ENCODE results near the gene DLG2. TPM values are rescaled to one million over a fixed set of nuclear protein-coding genes. Genes with fewer than 3 reads are reported as not detected.

The DLG2 gene
- total and polyA plus RNA-seq, 9 donors = 2.5 to 20.7 (median 12.0) TPM

DNA sequence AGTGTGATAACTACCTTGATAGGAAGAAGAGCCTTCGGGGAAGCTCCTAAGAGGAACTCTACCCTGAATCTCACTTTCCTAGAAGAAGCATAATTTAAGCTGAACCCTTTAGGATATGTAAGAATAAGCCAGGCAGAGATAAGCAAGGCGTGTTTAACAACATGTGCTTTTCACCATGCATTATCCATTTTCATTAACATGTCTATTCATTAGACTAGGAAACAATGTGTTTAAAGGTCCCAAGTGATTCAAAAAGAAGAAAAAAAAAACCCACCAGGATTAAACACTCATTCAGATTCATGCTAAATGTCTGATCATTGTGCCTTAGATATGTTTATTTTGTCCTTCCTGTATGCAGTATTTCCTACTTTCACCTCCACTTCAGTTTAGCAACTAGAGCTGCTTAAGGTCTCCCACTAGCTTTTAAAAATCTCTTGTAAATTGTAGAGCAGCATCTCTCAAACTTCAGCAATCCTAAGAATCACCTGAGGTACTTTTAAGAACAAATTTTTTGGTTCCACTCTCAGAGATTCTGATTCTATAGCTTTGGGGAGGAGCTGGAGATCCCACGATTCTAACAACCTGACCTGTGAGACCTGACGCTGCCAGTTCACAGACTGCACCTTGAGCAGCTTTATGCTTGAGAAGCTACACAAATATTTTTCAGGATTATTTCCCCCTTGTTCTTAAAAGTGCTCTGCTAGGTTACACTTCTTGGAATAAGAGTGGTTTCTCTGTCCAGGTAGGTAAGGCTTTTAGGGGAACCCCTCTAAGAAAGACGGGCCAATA is 1385.6 kb downstream of the DLG2 start:
- H3K27ac ChIP-seq = no peak overlapping the region
- DNase-seq = no peak
- WGBS, 3 donors = 84 to 90% (median 90%) methylated on average over 5 of the region's 5 CpGs
- intact Hi-C loops (cut with DNase I) = no loop called here
- H3K27me3 ChIP-seq = no peaks in the 10 kb centered on the region
- no peak overlapping the region for H3K4me3 ChIP-seq
- H3K9me3 ChIP-seq = no peaks in the 10 kb centered on the region
- no peaks in the 10 kb centered on the region for H3K4me1 ChIP-seq (ENCODE audit: insufficient read depth)
- H3K36me3 ChIP-seq = no peaks in the 10 kb centered on the region
- TF ChIP-seq CTCF (IDR thresholded peaks at IDR 0.05) (no peak), POLR2A (IDR thresholded peaks at IDR 0.05) (no peak), EP300 (IDR thresholded peaks at IDR 0.05) (no peak)

DNA sequence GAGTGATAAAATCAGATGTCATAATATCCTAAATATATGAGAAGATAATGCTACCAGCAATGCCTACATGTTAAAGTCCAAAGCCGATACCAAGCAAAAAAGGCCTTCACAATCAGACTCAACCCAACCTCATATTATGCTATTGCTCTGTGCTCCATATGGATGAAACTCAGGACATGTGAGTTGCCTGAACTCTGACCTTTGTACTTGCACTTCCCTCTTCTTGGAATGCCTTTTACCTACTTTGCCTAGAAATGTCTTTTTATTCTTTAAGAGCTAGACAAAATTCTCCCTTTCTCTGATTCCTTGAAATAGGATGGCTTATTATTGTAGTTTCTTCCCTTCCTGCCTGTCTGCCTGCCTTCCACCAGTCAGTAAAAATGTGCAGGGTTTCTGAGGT is 1386.3 kb downstream of the DLG2 start:
- Histone ChIP-seq H3K4me3 (no peak overlapping the region), H3K36me3 (no peaks in the 10 kb centered on the region), H3K27ac (no peak overlapping the region), H3K4me1 (ENCODE audit: insufficient read depth) (no peaks in the 10 kb centered on the region), H3K9me3 (no peaks in the 10 kb centered on the region), H3K27me3 (no peaks in the 10 kb centered on the region)
- no peak for TF ChIP-seq EP300 (IDR thresholded peaks at IDR 0.05)
- no peak for TF ChIP-seq CTCF (IDR thresholded peaks at IDR 0.05)
- no peak for TF ChIP-seq POLR2A (IDR thresholded peaks at IDR 0.05)
- no peak for DNase-seq
- intact Hi-C loops (cut with DNase I) = no loop called here
- WGBS, 3 donors = 96 to 100% (median 100%) methylated on average over 1 of the region's 1 CpG

- DNase-seq = no peak
- TF ChIP-seq POLR2A (IDR thresholded peaks at IDR 0.05) = no peak
- TF ChIP-seq EP300 (IDR thresholded peaks at IDR 0.05) = no peak
- TF ChIP-seq CTCF (IDR thresholded peaks at IDR 0.05) = no peak
- H3K9me3 ChIP-seq = no peaks in the 10 kb centered on the region
- no peaks in the 10 kb centered on the region for H3K27me3 ChIP-seq
- no peaks in the 10 kb centered on the region for H3K36me3 ChIP-seq
- intact Hi-C loops (cut with DNase I) = no loop called here
- no peak overlapping the region for H3K27ac ChIP-seq
- H3K4me3 ChIP-seq = no peak overlapping the region
- H3K4me1 ChIP-seq (ENCODE audit: insufficient read depth) = no peaks in the 10 kb centered on the region
Measured at GRCh38 chr11:84236436-84236835, 1390.7 kb downstream of the DLG2 start.

DNA sequence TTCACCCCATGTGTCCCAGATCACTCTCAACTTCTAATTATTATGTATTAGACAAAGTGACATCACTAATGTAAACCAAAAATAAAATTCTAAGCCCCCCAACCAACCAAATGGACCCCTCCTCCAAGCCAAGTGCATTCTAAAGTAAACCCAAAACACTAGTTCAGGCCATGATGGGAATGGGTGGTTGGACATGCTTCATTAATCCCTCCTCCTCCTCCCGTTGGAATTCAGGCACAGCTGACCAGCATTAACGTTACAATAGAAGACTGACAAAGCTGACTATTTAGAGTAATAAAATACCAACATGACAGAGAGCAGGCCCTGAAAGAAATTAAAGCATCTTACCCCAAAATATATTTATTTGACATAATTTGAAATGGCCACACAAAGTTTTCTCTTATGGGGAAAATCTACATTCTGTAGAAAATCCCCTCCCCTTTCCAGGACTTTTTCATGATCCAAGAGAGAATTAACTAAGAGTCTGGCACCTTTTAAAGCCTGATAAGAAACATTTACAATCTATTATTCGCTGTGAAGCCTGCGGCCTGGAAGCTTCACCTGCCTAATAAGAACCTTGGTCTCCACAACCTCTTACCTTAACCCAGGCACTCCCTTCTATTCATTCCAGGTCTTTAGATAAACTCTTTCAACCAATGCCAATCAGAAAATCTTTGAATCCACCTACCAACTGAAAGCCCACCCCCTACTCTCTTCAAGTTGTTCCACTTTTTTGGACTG is 1392.5 kb downstream of the DLG2 start:
- Histone ChIP-seq H3K4me1 (ENCODE audit: insufficient read depth) (no peaks in the 10 kb centered on the region), H3K9me3 (no peaks in the 10 kb centered on the region), H3K27ac (no peak overlapping the region), H3K36me3 (no peaks in the 10 kb centered on the region), H3K27me3 (no peaks in the 10 kb centered on the region), H3K4me3 (no peak overlapping the region)
- TF ChIP-seq EP300 (IDR thresholded peaks at IDR 0.05) (no peak), CTCF (IDR thresholded peaks at IDR 0.05) (no peak), POLR2A (IDR thresholded peaks at IDR 0.05) (no peak)
- no peak for DNase-seq
- intact Hi-C loops (cut with DNase I) = no loop called here
- WGBS, 3 donors = 77 to 83% (median 82%) methylated on average over 4 of the region's 4 CpGs

Measured in ovary (tissue), 9 donors.